Measurements from ENCODE around the gene PSIP1.
"Not testable (repeated sequence)": the region's sequence is repeated elsewhere in the genome, so short reads cannot be mapped to it uniquely, and the experiment has no call there.

The PSIP1 gene

DNA sequence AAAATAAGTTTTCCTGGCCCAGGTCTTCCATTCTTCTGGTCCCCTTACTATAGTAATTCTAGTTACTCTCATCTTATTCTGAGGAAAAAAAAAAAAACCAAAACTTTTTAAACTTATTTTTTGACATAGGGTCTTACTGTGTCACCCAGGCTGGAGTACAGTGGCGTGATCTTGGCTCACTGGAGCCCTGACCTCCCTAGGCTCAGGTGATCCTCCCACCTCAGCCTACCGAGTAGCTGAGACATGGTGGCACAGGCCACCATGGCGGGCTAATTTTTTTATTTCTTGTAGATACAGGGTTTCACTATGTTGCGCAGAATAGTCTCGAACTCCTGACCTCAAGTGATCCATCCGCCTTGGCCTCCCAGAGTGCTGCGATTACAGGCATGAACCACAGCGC is 49.7 kb downstream of the PSIP1 start:
- Histone ChIP-seq H3K9me3 (ENCODE audit: control insufficient read depth, low read length) (no peaks in the 10 kb centered on the region), H3K4me1 (ENCODE audit: control insufficient read depth, insufficient read depth, low read length) (no peaks in the 10 kb centered on the region), H3K27me3 (ENCODE audit: control insufficient read depth, insufficient read depth, low read length) (no peaks in the 10 kb centered on the region), H3K36me3 (ENCODE audit: control insufficient read depth, insufficient read depth, low read length) (no peaks in the 10 kb centered on the region), H3K9ac (ENCODE audit: low read length) (no peak overlapping the region), H3K4me3 (ENCODE audit: low read length) (no peak overlapping the region)

DNA sequence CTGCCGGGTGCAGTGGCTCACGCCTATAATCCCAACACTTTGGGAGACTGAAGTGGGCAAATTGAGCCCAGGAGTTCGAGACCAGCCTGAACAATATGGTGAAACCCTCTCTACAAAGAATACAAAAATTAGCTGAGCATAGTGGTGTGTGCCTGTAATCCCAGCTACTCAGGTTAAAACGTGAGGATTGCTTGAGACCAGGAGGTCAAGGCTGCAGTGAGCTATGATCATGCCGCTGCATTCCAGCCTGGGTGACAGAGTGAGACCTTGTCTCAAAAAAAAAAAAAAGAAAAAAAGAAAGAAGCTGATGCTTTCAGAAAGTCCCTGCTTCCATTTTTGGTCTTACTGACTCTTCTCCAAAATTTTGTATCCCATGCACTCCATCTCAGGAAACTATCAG is 56.8 kb downstream of the PSIP1 start:
- no peaks in the 10 kb centered on the region for H3K27me3 ChIP-seq (ENCODE audit: control insufficient read depth, insufficient read depth, low read length)
- no peak overlapping the region for H3K4me3 ChIP-seq (ENCODE audit: low read length)
- H3K9ac ChIP-seq (ENCODE audit: low read length), result no peak overlapping the region
- H3K9me3 ChIP-seq (ENCODE audit: control insufficient read depth, low read length), result no peaks in the 10 kb centered on the region
- no peaks in the 10 kb centered on the region for H3K36me3 ChIP-seq (ENCODE audit: control insufficient read depth, insufficient read depth, low read length)
- H3K4me1 ChIP-seq (ENCODE audit: control insufficient read depth, insufficient read depth, low read length), result no peaks in the 10 kb centered on the region

DNA sequence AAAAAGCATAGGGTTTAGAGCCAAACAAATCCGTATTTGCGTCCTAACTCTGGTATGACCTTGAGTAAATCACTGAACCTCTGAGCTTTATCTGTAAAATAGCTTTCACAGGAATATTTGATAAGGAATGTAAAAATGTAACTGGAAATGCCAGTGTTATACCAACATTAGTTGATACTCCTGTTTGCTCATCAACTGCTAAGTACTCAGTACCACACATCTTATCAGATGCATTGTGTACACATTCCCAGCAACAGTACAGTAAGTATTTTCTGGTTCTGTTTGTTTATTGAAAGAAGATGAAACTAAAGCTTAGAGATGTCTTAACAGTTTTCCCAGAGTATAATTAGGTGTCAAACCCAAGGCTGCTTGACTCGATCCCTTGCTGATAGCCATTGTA is 66.6 kb downstream of the PSIP1 start:
- no peaks in the 10 kb centered on the region for H3K9me3 ChIP-seq (ENCODE audit: control insufficient read depth, low read length)
- peaks cover 10% of the 10 kb centered on the region for H3K4me1 ChIP-seq (ENCODE audit: control insufficient read depth, insufficient read depth, low read length)
- peaks cover 8% of the 10 kb centered on the region for H3K36me3 ChIP-seq (ENCODE audit: control insufficient read depth, insufficient read depth, low read length)
- no peaks in the 10 kb centered on the region for H3K27me3 ChIP-seq (ENCODE audit: control insufficient read depth, insufficient read depth, low read length)
- H3K4me3 ChIP-seq (ENCODE audit: low read length), result no peak overlapping the region
- H3K9ac ChIP-seq (ENCODE audit: low read length), result no peak overlapping the region

DNA sequence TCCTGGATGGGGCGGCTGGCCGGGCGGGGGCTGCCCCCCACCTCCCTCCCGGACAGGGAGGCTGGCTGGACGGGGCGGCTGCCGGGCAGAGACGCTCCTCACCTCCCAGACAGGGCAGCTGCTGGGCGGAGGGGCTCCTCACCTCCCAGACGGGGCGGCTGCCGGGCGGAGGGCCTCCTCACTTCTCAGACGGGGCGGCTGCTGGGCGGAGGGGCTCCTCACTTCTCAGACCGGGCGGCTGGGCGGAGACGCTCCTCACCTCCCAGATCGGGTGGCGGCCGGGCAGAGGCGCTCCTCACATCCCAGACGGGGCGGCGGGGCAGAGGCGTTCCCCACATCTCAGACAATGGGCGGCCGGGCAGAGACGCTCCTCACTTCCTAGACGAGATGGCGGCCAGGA is 68.5 kb downstream of the PSIP1 start:
- not testable (repeated sequence) for H3K4me3 ChIP-seq (ENCODE audit: low read length); H3K4me1 ChIP-seq (ENCODE audit: control insufficient read depth, insufficient read depth, low read length); H3K9ac ChIP-seq (ENCODE audit: low read length); H3K27me3 ChIP-seq (ENCODE audit: control insufficient read depth, insufficient read depth, low read length); H3K9me3 ChIP-seq (ENCODE audit: control insufficient read depth, low read length); H3K36me3 ChIP-seq (ENCODE audit: control insufficient read depth, insufficient read depth, low read length)

DNA sequence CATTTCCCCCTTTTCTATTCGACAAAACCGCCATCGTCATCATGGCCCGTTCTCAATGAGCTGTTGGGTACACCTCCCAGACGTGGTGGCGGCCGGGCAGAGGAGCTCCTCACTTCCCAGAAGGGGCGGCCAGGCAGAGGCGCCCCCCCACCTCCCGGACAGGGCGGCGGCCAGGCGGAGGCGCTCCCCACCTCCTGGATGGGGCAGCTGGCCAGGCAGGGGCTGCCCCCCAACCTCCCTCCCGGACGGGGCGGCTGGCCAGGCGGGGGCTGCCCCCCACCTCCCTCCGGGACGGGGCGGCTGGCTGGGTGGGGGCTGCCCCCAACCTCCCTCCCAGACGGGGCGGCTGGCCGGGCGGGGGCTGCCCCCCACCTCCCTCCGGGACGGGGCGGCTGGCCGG is 68.9 kb downstream of the PSIP1 start:
- H3K4me3 ChIP-seq (ENCODE audit: low read length); H3K9me3 ChIP-seq (ENCODE audit: control insufficient read depth, low read length); H3K9ac ChIP-seq (ENCODE audit: low read length); H3K27me3 ChIP-seq (ENCODE audit: control insufficient read depth, insufficient read depth, low read length); H3K36me3 ChIP-seq (ENCODE audit: control insufficient read depth, insufficient read depth, low read length); H3K4me1 ChIP-seq (ENCODE audit: control insufficient read depth, insufficient read depth, low read length): not testable (repeated sequence)

DNA sequence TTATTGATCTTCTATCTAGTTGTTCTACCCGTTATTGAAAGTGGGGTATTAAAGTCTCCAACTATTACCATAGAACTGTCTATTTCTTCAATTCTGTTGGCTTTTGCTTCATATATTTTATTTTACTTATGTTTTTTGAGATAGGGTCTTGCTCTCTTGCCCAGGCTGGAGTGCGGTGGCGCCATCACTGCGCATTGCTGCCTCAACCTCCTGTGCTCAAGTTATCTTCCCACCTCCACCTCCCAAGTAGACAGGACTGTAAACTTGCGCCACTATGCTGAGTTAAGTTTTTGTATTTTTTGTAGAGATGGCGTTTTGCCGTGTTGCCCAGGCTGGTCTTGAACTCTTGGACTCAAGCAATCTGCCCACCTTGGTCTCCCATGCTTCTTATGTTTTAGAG is 71.9 kb downstream of the PSIP1 start:
- H3K9ac ChIP-seq (ENCODE audit: low read length), result no peak overlapping the region
- no peaks in the 10 kb centered on the region for H3K36me3 ChIP-seq (ENCODE audit: control insufficient read depth, insufficient read depth, low read length)
- no peaks in the 10 kb centered on the region for H3K9me3 ChIP-seq (ENCODE audit: control insufficient read depth, low read length)
- H3K4me1 ChIP-seq (ENCODE audit: control insufficient read depth, insufficient read depth, low read length), result peaks cover 7% of the 10 kb centered on the region
- no peaks in the 10 kb centered on the region for H3K27me3 ChIP-seq (ENCODE audit: control insufficient read depth, insufficient read depth, low read length)
- H3K4me3 ChIP-seq (ENCODE audit: low read length), result no peak overlapping the region

DNA sequence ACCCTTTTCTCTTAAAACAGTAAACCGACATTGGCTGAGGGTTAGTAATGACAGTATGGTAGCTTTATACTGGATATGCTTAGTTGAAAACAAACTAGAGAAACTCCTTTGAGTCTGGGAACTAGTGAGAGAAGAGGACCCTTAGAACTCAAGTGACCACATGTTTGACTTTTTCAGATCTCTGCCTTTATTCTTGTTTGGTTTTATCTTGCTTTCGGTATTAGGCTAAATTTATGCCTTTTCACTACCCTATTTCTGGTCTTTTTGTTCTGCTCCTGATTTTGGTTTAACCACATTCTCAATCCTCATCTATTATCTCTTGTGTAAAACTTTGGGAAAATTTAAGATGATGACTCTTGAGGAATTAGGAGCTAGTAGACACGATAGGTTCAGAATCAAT is 77.1 kb downstream of the PSIP1 start:
- H3K27me3 ChIP-seq (ENCODE audit: control insufficient read depth, insufficient read depth, low read length), result no peaks in the 10 kb centered on the region
- H3K36me3 ChIP-seq (ENCODE audit: control insufficient read depth, insufficient read depth, low read length), result no peaks in the 10 kb centered on the region
- no peaks in the 10 kb centered on the region for H3K9me3 ChIP-seq (ENCODE audit: control insufficient read depth, low read length)
- H3K4me3 ChIP-seq (ENCODE audit: low read length), result no peak overlapping the region
- H3K4me1 ChIP-seq (ENCODE audit: control insufficient read depth, insufficient read depth, low read length), result peaks cover 14% of the 10 kb centered on the region
- H3K9ac ChIP-seq (ENCODE audit: low read length), result no peak overlapping the region

DNA sequence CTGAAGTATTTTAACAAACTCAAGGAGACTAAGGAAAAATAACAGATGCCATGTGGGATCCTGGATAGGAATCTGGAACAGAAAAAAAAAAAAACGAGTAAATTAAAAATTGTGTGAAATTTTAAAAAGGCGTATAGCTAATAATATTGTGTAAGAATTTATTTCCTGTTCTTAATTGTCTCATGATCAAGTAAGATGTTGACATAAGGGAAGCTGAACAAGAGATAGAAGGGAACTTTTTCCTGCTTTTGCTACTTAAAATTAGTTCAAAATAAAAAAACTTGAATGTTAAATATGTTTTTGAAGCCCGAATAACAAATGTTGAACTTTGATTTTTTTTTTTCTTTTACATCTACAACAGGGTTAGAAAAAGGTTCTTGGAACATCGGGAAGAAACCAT is 77.6 kb downstream of the PSIP1 start:
- no peaks in the 10 kb centered on the region for H3K9me3 ChIP-seq (ENCODE audit: control insufficient read depth, low read length)
- no peaks in the 10 kb centered on the region for H3K36me3 ChIP-seq (ENCODE audit: control insufficient read depth, insufficient read depth, low read length)
- no peaks in the 10 kb centered on the region for H3K27me3 ChIP-seq (ENCODE audit: control insufficient read depth, insufficient read depth, low read length)

DNA sequence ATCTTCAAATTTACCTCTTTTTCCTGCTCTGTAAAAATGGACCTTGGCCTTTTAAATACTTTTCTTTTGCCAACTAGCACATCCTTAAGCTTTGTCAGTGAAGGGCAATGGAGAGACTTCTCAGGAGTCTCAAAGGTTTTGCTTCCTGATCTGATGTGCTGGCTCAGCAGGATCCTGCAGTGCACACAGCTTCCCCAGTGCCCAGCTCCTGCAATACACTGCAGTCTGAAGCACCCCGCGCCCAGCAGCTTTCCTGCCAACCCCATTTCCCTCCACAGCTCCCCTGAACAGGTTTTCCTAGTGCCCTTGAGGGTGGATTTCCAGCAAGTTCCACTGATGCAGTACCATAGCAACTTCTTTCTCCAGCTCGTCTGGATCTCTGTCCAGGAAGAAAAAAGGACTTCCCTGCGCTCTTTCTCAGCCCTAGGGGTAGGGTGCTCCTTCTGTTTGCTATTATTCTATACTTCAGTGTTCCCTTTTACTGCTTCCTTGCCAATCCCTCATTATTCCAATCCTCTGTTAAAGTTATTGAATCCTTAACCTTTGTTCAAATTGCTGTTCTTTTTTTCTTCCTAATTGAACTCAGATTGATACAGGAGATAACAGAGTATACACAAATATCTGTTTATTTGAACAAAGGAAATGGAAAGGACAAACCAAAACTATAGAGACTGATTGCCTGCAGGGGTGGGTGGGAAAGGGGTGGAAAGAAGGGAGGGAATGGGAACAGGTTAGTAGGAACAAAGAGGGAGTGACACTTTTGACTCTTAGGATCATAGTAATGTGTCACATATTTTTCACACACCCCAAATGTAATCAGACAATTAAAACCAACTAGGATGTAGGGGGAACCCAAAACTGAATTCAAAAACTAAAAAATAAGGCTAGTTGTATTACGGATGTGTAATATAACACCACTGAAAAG is 79.6 kb downstream of the PSIP1 start:
- Histone ChIP-seq H3K36me3 (ENCODE audit: control insufficient read depth, insufficient read depth, low read length) (no peaks in the 10 kb centered on the region), H3K4me3 (ENCODE audit: low read length) (no peak overlapping the region), H3K27me3 (ENCODE audit: control insufficient read depth, insufficient read depth, low read length) (no peaks in the 10 kb centered on the region), H3K4me1 (ENCODE audit: control insufficient read depth, insufficient read depth, low read length) (peaks cover 15% of the 10 kb centered on the region), H3K9me3 (ENCODE audit: control insufficient read depth, low read length) (no peaks in the 10 kb centered on the region), H3K9ac (ENCODE audit: low read length) (no peak overlapping the region)

More for the DNA sequence above, 77.6 kb downstream of the PSIP1 start:
- Histone ChIP-seq H3K9ac (ENCODE audit: low read length) (no peak overlapping the region), H3K4me3 (ENCODE audit: low read length) (no peak overlapping the region), H3K4me1 (ENCODE audit: control insufficient read depth, insufficient read depth, low read length) (peaks cover 14% of the 10 kb centered on the region)

DNA sequence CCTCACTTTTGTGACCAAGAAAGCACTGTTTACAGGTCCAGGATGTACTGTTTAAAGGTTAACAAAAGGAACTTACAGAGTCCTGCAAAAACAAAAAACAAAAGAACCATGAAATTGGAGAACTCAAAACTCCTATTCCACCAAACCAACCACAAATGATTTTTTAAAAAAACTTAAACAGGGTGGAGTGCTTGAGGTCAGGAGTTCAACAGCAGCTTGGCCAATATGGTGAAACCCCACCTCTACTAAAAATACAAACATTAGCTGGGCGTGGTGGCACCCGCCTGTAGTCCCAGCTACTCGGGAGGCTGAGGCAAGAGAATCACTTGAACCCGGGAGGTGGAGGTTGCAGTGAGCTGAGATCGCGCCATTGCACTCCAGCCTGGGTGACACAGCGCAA is 83.1 kb downstream of the PSIP1 start:
- not testable (repeated sequence) for H3K9me3 ChIP-seq (ENCODE audit: control insufficient read depth, low read length); H3K4me3 ChIP-seq (ENCODE audit: low read length); H3K36me3 ChIP-seq (ENCODE audit: control insufficient read depth, insufficient read depth, low read length); H3K27me3 ChIP-seq (ENCODE audit: control insufficient read depth, insufficient read depth, low read length); H3K9ac ChIP-seq (ENCODE audit: low read length)
- peaks cover 17% of the 10 kb centered on the region for H3K4me1 ChIP-seq (ENCODE audit: control insufficient read depth, insufficient read depth, low read length)

DNA sequence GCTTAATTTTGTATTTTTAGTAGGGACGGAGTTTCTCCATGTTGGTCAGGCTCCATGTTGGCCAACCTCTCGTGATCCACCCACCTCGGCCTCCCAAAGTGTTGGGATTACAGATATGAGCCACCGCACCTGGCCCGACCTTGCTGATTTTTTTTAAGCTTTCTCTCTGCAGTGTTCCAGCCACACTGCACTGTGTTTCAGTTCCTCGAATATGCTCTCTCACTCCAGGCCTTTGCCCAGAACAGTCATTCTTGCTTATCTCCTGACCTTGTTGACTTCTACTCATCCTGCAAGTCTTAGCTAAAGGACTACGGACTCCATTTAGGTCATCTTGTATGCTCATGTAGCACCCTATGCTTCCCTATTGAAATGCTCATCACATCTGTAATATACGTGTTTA is 84.8 kb downstream of the PSIP1 start:
- no peak overlapping the region for H3K4me3 ChIP-seq (ENCODE audit: low read length)
- no peaks in the 10 kb centered on the region for H3K27me3 ChIP-seq (ENCODE audit: control insufficient read depth, insufficient read depth, low read length)
- H3K9ac ChIP-seq (ENCODE audit: low read length), result no peak overlapping the region
- no peaks in the 10 kb centered on the region for H3K9me3 ChIP-seq (ENCODE audit: control insufficient read depth, low read length)
- no peaks in the 10 kb centered on the region for H3K36me3 ChIP-seq (ENCODE audit: control insufficient read depth, insufficient read depth, low read length)
- peaks cover 20% of the 10 kb centered on the region for H3K4me1 ChIP-seq (ENCODE audit: control insufficient read depth, insufficient read depth, low read length)

DNA sequence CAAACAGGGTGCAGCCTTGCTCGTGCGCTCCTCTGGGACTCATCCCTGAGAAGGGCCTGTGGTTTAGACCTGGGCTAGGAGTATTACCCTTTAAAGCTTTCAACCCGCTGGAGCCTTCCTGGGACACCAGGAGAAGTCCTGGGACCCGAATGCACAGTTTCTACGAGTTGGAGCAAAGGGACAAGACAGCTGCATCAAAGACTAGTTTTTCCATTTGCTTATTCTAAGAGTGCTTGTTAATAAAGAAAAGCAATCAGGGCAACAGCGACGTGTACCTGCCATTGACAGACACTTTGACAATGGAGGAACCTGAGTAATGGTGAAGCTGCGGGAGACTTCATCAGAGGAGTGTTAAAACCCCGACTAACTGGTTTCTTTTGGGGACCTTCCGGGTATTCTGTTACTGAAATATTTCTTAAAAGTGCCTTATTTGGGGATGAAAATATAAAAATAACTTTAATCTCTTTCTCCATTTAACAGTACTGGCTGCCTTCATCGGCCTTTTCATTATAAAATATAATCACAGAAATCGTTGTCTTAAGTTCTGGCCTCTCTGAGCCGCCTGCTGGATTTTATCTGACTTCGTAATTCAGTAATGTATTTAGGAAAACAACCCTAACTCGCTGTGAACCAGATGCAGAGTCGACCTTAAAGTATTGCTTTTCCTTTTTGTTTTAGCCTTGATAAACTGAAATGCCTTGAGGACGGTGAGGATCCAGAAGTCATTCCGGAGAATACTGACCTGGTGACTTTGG is 87.4 kb downstream of the PSIP1 start:
- Histone ChIP-seq H3K9me3 (ENCODE audit: control insufficient read depth, low read length) (no peaks in the 10 kb centered on the region), H3K4me3 (ENCODE audit: low read length) (peak overlapping the region; percentile 90), H3K27me3 (ENCODE audit: control insufficient read depth, insufficient read depth, low read length) (no peaks in the 10 kb centered on the region), H3K36me3 (ENCODE audit: control insufficient read depth, insufficient read depth, low read length) (no peaks in the 10 kb centered on the region), H3K9ac (ENCODE audit: low read length) (peak overlapping the region; percentile 83), H3K4me1 (ENCODE audit: control insufficient read depth, insufficient read depth, low read length) (peaks cover 9% of the 10 kb centered on the region)

All from mucosa of stomach (tissue), 1 donor.